Head of caudate nucleus (tissue), 42 donors: ENCODE results near the gene DLL1.
"Not testable (repeated sequence)": the region's sequence is repeated elsewhere in the genome, so short reads cannot be mapped to it uniquely, and the experiment has no call there.

Source experiments
- DNase-seq, 42 donors: peaks; one replicate each; pipeline versions ENCODE4 v3.0.0 to v3.0.0-alpha.2; 2020 to 2021; ENCODE audit warnings: mixed read lengths in 7 of 42
- intact Hi-C: fragments of 100-400 bp; cut with DNase I; formaldehyde crosslinking; loops from one replicate; pipeline ENCODE4 v1.15.0; 2022

Gene DLL1

DNA sequence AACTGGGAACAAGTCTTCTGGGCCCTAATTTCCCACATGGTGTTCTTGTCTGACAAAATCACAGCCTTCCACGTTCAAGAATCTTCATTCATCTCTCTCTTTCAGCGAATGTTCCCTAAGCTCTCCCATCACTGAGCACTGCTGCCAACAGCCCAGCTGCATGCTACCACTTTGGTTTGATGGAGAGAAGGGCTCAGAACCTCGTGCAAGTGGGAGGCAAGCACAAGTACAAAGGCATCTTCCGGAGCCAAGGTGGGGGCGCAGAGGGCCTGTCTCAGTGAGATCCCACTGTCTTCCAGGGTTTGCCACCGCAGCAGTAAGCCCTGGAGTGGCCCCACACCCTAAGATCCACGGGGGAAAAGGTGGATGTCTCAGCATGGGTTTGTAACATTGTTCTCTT lies 17.2 kb downstream of the DLL1 start:
- DNase-seq = peak in 4 of 42 donors; percentile 22 to 56 (median 49)
- intact Hi-C loops = no loop called here

DNA sequence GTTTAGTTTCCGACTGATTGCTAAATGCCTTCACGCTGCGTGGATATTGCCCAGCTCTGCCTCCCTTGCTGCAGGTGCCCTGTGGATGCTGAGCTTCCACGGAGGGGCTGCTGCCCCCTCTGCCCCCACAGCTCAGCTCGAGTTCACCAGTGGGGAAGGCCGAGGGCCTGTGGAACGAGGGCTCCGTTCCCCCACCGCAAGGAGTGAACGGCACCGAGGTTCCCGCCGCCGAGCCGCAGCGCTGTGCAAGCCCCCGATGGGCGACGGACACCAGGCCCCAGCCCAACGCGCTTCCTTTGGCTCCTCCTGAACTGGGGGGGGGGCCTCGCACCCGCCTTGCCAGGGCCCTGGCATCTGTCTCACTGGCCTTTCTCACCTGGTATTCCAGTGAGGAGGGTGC lies 17.7 kb downstream of the DLL1 start:
- no peak for DNase-seq
- intact Hi-C loops = no loop called here

DNA sequence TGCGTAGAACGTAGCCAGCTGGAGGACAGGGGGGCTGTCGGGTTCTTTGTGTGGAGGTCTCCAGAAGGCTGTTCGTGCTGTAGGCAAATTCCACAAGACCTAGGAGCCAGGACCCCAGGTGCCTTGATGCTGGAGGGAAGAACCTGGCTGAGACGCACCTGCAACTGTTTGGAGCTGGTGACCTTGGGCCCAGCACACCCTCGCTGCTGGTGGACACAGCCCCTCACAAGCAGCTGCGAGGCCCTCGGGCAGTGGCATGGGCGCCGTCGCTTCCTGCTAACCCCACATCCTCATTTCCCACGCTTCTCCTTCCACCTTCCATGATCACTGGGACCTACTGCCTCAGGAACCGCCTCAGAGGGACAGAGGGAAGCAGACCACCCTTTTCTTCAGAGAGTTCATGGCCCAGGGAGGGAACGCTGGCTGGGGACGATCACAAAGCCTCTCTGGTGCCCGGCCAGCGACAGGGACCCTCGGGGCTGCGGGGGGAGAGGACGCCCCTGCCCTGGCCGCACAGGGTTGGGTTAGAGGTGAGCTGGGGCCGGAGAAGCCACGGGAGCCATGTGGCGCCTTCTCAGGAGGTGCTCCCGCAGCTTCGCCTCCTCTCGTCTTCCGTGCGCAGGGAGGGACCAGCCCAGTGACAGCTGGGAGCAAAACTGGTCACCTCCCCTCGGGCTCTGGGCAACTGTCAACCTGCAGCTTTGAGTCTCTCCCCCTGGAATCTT lies 18.4 kb downstream of the DLL1 start:
- no peak for DNase-seq
- intact Hi-C loops = no loop called here

DNA sequence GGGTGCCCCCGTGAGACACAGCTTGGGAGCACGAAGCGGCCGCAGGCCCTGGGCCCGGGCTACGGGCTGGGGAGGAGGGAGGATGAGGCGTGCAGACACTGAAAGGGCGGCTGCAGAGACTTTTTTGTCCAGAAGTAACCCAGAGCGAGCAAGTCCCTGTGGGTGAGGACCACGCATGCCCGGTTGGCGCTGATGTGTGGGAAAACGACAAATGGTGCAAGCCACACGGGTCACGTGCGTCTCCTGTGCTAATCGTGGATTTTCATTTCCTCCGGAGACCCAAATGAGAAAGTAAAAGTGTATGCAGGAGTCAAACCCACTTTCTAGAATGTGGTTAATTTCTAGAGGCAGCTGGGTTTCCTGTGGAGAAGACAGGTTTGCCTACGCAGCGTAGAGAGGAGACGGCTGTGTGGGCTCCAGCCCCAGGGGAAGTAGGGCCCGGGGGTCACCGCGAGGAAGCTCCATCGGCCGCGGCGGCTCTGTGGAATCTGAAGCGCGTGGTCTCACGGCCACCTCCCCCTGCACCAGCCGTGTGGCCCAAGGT lies 19.0 kb downstream of the DLL1 start:
- DNase-seq = peak in 3 of 42 donors; percentile 28 to 58 (median 48)
- intact Hi-C loops = no loop called here

DNA sequence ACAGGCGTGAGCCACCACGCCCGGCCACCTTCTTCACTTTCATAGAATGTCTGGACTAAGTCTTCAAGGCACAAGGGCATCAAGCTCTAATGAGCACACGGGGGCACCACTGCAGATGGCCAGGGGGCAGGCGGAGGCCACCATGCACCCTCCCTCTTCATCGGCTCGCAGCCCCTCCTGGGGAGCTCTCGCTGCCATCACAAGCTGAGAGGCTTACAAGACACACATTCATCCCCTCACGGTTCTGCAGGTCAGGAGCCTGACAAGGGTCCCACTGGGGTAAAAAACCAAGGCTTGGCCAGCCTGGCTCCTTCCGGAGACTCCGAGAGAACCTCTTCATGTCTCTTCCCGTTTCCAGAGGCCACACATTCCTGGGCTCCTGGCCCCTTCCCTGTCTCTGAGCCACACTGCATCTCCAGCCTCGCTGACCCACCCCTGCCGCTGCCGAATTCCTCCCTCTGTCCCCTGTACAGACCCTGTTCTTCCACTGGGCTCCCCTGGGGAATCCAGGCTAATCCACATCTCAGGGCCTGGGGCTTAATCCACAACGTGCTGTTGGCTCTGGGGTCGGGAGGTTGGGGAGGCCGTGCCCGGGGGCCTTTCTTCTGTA lies 19.8 kb downstream of the DLL1 start:
- no peak for DNase-seq
- intact Hi-C loops = no loop called here

DNA sequence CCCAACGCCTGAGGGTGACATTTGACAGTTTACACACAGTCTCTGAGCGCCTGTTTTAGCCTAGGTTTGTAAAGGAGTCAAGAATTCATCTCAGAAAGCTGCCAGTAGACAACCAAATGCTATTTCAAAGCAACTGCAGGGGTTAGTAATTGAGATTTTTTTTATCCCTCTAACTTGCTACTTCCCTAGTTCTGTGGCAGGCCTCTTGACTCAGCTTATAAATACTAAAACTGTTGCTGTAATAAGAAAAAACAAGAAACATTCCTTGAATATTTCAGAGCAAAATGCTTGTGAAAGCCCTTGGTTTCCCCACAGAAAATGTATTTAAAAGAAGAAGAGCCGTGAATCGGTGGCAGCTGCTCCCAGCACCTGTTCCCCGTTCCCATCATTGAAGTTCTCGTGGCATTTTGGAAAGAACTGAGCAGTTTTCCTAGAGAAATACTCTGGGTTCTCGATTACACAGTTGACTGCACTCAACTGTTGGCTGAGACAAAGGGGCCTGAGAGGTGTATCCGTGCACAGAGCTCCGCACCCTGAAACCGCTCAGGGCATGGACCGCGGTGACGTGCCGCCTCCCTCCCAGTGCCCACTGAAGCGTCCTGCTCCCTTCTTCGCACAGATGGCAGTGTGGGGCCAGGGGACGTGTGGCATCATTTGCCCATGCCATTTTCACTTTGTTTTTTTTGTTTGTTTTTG lies 20.9 kb downstream of the DLL1 start:
- DNase-seq = no peak
- intact Hi-C loops = no loop called here

DNA sequence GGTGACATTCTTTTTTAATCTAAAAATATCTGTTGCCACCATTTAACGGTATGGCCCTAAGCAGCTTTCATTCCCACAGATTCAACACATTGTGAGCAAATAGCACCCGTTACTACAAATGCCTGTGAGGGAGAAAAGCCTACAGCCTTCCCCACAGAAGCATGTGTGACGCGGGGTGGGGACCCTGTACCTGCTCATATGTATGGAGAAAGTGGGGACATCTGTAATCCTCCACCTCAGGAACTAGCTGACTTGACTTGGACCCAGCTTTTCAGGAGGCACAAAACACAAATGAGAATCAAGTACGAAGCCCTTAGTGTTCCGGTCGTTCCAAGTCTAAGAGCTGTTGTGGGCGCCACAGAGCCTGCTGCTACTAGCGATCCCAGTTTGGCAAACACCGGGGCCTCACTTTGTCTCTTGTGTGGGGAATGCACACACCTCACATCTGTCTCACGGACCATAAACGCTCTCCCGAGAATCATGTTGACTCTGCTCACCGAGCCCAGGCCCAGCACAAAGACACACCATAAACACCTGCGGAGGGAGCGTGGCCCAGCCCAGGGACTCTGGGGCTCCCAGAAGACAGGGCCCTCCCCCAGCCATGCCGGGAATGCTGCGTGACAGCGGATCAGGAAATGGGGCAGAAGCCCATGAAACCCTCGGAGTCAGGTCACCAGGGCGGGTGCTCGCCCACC lies 21.6 kb downstream of the DLL1 start:
- intact Hi-C loops = no loop called here
- DNase-seq = no peak

DNA sequence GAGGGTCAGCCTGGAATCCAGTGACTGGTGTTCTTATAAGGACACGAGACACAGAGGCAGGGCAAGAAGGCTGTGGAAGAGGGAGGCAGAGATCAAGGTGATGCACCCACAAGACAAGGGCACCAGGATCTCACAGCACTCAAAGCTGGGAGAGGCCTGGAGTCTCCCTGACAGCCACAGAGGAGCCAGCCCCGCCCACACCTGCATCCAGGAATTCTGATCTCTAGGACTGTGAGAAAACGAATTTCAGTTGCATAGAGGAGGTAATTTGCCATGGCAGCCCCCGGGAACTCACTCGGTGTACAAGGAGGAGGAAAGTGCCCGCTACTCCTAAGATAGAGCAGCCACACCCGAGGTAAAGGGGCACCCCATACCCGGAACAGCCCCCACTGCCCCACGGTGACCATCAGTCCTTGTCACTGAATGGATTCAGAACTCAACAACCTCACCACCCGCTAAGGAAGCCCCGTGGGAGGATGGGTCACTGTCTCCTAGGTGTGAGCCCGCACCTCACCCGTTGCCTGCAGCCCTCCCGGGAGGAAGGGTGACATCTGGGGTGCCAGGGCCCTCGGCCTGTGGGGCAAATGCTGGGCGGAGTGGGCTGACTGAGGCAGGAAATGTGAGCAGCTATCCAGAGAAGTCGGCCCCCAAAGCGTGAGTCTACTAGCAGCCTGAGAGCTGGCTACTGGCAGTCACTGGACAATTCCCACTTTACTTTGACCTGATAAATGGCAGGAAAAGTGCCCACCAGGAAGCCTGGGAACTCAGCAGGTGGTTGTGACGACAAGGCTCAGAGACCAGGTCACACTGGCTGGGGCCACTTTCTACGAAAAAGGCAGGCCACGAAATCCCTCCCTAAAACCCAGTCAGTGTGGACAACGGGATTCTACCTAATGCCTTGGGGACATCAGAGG lies 22.4 kb downstream of the DLL1 start:
- no peak for DNase-seq
- intact Hi-C loops = no loop called here

DNA sequence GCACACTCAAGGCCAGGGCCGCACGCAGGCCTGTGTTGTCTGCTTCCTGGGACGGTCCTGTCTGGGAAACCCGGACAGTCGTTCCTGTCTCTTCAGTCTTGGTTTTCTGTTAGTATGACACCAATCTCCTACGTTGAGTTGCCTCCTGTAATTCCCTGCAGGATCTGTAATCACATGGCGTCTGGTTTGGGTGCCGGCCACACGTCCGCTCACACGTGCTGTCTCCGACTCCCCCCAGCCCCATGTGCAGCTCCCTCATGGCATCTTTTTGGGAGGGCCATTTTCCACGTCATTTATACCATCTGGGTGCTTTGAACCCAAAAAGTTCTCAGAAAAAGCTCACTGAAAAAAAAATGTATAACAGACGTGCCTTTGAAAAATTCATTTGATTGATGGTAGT lies 23.2 kb downstream of the DLL1 start:
- DNase-seq = no peak
- intact Hi-C loops = no loop called here

DNA sequence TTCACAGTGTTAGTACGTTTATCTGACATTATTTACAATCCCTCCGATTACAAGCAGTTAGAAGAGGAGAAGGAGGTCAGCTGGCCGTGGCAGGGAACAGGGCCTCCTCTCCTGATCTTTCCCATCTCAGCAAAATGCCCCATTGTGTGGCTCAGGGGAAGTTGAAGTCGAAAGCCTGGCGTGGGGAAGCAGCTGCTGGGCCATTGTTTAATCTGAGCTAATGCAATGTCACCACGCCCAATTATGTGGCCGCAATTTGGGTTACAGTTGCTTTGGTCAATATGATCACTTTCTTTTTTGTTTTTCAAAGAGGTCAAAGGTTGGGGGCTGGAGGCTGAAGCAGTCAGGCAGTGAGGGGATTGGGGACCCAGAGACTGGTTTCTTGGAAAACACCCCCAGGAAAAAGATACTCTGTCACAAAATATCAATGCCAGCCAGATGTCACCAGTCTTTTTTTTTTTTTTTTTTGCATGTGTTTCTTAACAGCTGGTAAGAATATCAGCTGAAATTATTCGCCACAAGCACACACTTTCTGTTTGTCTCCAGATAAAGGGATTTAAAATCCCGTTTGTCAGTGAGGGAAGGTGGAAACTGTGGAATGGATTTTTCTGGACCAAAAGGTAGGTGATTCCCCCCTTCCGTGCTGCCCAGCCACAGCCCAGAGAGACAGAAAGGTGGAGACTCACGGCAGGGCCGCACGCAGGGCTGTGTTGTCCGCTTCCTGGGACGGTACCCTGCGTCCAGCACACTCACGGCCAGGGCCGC lies 24.6 kb downstream of the DLL1 start:
- DNase-seq = peak in 41 of 42 donors; percentile 45 to 89 (median 74)
- intact Hi-C loops = no loop called here

DNA sequence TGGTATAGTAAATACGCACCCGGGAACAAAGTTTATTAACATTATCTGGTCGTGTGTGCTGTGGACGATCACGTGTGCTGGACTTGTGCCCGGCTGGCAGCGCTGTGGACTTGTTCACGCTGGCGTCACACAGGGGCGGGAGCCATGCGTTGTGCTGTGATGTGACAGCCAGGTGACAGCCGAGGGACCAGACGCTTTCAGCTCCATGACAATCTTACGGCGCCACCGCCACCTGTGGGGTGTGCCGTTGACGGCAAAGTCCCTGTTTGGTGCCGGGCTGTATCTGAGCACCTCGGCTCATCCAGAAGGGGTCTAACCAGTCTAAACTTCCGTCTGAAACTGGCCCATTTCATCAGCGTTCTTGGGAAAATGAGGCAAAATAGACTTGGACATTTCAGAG lies 25.2 kb downstream of the DLL1 start:
- intact Hi-C loops = no loop called here

DNA sequence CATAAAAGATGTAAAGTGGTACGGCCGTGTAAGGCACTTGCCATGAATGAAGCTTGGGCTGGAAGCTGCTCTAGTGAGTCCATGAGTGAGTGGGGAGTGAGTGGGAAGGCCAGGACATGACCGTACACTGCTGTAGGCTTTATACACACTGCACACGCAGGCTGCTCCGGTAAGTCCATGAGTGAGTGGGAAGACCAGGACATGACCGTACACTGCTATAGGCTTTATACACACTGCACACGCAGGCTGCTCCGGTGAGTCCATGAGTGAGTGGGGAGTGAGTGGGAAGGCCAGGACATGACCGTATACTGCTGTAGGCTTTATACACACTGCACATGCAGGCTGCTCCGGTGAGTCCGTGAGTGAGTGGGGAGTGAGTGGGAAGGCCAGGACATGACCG lies 26.2 kb downstream of the DLL1 start:
- DNase-seq, intact Hi-C loops: not testable (repeated sequence)

More for the DNA sequence above, 25.2 kb downstream of the DLL1 start:
- peak; percentile 50 to 91 (median 79) for DNase-seq

DNA sequence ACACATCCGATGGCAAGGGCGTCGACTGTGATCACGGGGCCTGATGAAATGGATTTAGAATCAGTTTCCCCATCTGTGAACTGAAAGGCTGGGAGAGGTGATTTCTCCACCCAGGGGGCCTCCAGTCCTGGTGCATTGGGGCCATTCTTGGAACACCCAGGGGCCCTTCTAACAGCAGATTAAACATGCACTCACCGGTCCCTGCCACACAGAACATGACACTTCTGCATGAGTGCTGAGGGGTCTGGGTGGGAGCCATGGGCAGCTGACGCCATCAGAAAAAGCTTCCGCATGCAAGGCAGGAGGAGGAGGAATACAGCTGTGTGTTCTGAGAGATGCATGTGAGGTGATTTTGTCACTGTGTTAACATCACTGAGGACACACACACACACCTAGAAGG lies 26.8 kb downstream of the DLL1 start:
- DNase-seq = no peak
- intact Hi-C loops = no loop called here

DNA sequence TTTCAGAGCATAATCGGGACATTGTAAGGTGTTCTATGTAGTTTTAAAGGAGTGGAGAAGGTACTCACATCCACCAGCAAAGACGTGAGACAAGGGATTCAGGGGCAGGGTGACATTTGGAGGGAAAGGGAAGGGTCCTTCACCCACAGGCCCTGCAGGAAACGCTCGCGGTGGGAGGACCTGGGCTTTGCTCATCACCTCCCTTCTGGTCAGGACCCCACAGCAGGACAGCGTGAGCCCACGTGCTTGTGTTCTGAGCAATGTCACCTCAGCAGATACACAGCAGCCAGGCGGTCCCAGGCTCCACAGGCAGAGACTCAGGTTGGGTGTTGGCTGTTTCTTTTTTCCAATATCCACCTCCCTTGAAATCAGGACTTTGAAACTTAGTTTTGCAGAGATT lies 27.5 kb downstream of the DLL1 start:
- intact Hi-C loops = no loop called here
- DNase-seq = no peak

DNA sequence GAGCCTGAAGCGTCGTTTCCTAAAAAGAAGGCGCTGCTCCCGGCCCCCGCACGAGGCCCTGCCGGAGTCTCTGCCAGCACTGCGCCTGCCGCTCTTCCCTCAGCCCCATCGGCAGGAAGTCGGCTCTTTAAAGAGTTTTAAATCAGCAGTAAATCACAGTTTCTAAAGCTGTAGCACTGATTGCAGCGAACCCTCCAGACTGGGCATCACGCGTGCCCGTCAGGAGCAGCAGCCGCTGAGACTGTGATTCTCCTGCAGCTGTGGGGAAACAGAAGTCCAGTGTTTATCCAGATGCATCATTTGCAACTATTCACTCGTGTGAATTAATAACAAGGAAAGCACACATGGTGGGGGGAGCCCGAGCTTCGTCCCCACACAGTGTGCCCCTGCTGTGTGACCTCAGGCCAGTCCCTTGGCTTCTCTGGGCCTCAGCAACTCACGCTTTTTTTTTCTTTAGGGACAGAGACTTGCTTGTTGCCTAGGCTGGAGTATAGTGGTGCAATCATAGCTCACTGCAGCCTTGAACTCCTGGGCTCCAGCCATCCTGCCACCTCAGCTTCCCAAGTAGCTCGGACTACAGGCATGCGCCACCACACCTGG lies 28.3 kb downstream of the DLL1 start:
- intact Hi-C loops = no loop called here
- peak in 40 of 42 donors; percentile 40 to 84 (median 67) for DNase-seq

DNA sequence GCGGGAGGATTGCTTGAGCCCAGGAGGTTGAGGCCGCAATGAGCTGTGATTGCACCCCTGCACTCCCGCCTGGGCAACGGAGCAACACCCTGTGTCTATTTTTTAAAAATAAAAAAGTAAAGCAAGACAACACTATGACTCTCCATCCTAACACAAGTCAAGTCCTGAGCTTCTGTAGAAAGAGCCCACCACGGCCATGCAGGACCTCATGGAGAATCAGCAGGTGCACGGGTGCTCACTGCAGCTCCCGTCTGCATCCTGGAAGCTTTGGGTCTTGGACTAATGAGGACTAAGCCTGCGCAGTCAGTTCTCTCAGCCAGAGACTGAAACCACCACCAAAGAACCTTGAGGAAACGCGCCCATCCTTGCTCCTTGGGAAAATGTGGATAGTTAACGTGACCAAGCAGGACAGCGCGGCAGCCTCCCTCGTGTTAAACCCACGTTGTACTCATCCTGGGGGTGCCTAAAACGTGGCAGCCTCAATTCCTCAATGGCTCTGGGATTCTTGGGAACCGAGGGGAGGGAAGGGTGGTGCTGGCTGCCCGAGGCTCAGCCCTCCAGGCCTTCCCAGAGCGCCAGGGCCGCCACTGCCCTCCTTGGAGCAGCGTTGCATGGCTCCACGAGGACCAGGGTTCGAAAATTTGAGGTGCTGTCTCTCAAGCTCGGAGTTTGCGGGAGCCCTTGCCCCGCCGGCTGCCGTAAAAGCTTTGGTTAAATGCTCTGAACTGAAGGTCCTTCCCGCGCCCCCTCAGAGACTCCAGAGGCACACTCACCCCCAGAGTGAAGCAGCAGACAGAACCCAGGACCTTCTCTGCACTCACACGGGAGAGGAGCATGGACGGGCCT lies 29.0 kb downstream of the DLL1 start:
- intact Hi-C loops = no loop called here
- DNase-seq = no peak

DNA sequence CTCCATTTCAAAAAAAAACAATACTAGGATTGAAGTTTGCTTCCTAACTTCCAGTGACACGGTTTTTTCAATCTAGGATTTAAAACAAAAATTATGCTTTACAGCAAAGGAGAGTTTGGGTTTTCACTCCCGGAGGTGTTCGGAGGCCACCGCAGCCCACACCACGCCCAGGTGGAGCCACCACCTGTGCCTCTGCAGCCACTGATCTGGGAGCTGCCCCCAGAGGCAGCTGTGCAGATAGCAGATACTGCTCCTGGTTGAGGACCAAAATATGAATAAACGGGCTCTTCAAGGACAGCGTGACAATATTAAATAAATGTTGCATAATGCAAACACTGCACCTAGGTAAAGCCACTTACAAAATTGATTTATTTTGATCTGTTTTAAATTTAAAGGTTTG lies 30.2 kb downstream of the DLL1 start:
- DNase-seq = no peak
- intact Hi-C loops = no loop called here
